ENCODE measurements around the gene ACVRL1. TPM values are rescaled to one million over a fixed set of nuclear protein-coding genes. Genes with fewer than 3 reads are reported as not detected.

Gene ACVRL1
- total and polyA plus RNA-seq, 4 donors: 76.1 to 186 (median 115) TPM

DNA sequence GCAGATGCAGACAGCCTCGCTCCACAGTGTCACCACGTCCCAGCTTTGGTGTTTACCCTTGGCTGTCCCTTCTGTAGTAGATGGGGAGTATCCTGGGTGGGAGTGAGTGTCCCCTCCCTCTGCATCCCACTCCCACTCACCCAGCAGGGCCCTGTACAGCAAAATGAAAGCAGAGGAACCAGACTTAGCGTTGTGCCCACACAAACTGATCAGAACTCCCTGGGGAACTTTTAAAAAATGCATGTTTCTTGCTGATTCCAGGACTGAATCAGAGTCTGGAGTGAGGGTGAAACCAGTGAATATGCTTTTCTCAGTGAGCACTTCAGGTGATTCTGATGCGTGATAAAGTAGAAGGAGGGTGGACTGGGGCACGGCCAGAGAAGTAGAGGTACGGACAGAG lies 2.9 kb downstream of the ACVRL1 start:
- peaks cover 4 to 71% (median 24%) of the 10 kb centered on the region in 5 donors for H3K4me1 ChIP-seq (ENCODE audit: control insufficient read depth in 5 of 5, insufficient read depth in 5 of 5, low read length in 5 of 5)
- H3K27ac ChIP-seq (ENCODE audit: low read depth in 1 of 2, low read length in 1 of 2): peak overlapping the region in 1 of 2 donors; percentile 85
- WGBS, 2 donors: 65 to 77% methylated on average over 6 of the region's 6 CpGs
- H3K9me3 ChIP-seq (ENCODE audit: control insufficient read depth in 4 of 4, insufficient read depth in 3 of 4, low read length in 3 of 4): peaks cover 0 to under 1% (median 0%) of the 10 kb centered on the region in 4 donors
- peaks cover 0 to 25% (median 2%) of the 10 kb centered on the region in 3 donors for H3K27me3 ChIP-seq (ENCODE audit: control insufficient read depth in 3 of 3, insufficient read depth in 3 of 3, low read length in 2 of 3)
- DNase-seq: no peak
- no peak for ATAC-seq (ENCODE audit: insufficient read depth, low FRiP score)
- no peak overlapping the region for H3K9ac ChIP-seq (ENCODE audit: insufficient read depth in 1 of 2, low read length in 2 of 2)
- H3K36me3 ChIP-seq (ENCODE audit: control insufficient read depth in 4 of 4, insufficient read depth in 4 of 4, low read length in 4 of 4): peaks cover 0 to 8% (median 3%) of the 10 kb centered on the region in 4 donors
- H3K4me3 ChIP-seq: peak overlapping the region; percentile 9
- TF ChIP-seq CTCF (IDR thresholded peaks at IDR 0.05; ENCODE audit: control extremely low read depth, extremely low read depth): no peak

GRCh38 chr12:51910691-51911090 lies 3.4 kb downstream of the ACVRL1 start:
- Histone ChIP-seq H3K27me3 (ENCODE audit: control insufficient read depth in 3 of 3, insufficient read depth in 3 of 3, low read length in 2 of 3) (peaks cover 0 to 25% (median 2%) of the 10 kb centered on the region in 3 donors), H3K9me3 (ENCODE audit: control insufficient read depth in 4 of 4, insufficient read depth in 3 of 4, low read length in 3 of 4) (peaks cover 0 to 2% (median 0%) of the 10 kb centered on the region in 4 donors), H3K4me3 (no peak overlapping the region), H3K4me1 (ENCODE audit: control insufficient read depth in 5 of 5, insufficient read depth in 5 of 5, low read length in 5 of 5) (peaks cover 4 to 65% (median 20%) of the 10 kb centered on the region in 5 donors), H3K9ac (ENCODE audit: insufficient read depth in 1 of 2, low read length in 2 of 2) (no peak overlapping the region), H3K27ac (ENCODE audit: low read depth in 1 of 2, low read length in 1 of 2) (peak overlapping the region; percentile 43 to 85), H3K36me3 (ENCODE audit: control insufficient read depth in 4 of 4, insufficient read depth in 4 of 4, low read length in 4 of 4) (peaks cover 0 to 12% (median 5%) of the 10 kb centered on the region in 4 donors)
- no peak for TF ChIP-seq CTCF (IDR thresholded peaks at IDR 0.05; ENCODE audit: control extremely low read depth, extremely low read depth)
- DNase-seq: peak in 2 of 3 donors; percentile 40 to 64
- WGBS, 2 donors: 43 to 53% methylated on average over 3 of the region's 3 CpGs
- ATAC-seq (ENCODE audit: insufficient read depth, low FRiP score): no peak

DNA sequence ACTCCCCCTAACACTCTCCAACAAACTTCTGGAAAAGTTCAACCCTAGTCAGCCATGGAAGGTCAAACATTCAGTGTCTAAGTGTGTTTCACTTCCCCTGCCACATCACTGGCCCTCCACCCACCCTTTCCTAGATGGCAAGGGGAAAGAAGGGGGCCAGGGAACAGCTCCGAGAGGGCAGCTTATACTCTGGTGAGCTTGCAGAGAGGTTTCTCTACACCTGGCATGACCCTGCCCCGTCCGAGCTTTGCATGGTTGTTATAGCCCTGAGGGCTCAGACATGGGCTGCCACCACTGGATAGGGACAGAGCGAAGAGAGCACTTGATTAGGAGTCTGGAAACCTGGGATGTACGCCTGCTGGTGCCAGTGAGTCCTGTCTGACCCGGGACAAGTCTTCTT lies 4.0 kb downstream of the ACVRL1 start:
- no peak for DNase-seq
- H3K36me3 ChIP-seq (ENCODE audit: control insufficient read depth in 4 of 4, insufficient read depth in 4 of 4, low read length in 4 of 4): peaks cover 0 to 17% (median 6%) of the 10 kb centered on the region in 4 donors
- H3K9ac ChIP-seq (ENCODE audit: insufficient read depth in 1 of 2, low read length in 2 of 2): no peak overlapping the region
- 62 to 76% methylated on average over 6 of the region's 6 CpGs for WGBS, 2 donors
- no peak for ATAC-seq (ENCODE audit: insufficient read depth, low FRiP score)
- H3K4me3 ChIP-seq: no peak overlapping the region
- TF ChIP-seq CTCF (IDR thresholded peaks at IDR 0.05; ENCODE audit: control extremely low read depth, extremely low read depth): no peak
- peaks cover 0 to 22% (median 2%) of the 10 kb centered on the region in 3 donors for H3K27me3 ChIP-seq (ENCODE audit: control insufficient read depth in 3 of 3, insufficient read depth in 3 of 3, low read length in 2 of 3)
- H3K4me1 ChIP-seq (ENCODE audit: control insufficient read depth in 5 of 5, insufficient read depth in 5 of 5, low read length in 5 of 5): peaks cover 4 to 59% (median 20%) of the 10 kb centered on the region in 5 donors
- peak overlapping the region; percentile 43 to 85 for H3K27ac ChIP-seq (ENCODE audit: low read depth in 1 of 2, low read length in 1 of 2)
- H3K9me3 ChIP-seq (ENCODE audit: control insufficient read depth in 4 of 4, insufficient read depth in 3 of 4, low read length in 3 of 4): peaks cover 0 to 2% (median 0%) of the 10 kb centered on the region in 4 donors
